Measurements from ENCODE around the gene VSIR. TPM values are rescaled to one million over a fixed set of nuclear protein-coding genes. Genes with fewer than 3 reads are reported as not detected.

VSIR gene
- polyA plus RNA-seq, 1 of the 3 experiments (the other 2 are of a cell fraction), result 11.3 TPM

GRCh38 chr10:71770789-71771188 lies 2.5 kb downstream of the VSIR start:
- Histone ChIP-seq H4K20me1 (ENCODE audit: insufficient read depth) (no peaks in the 10 kb centered on the region), H3K36me3 (replicated peaks in 1 of 2; ENCODE audit: control insufficient read depth in 1 of 2, insufficient read depth in 2 of 2, low read length in 1 of 2) (no peaks in the 10 kb centered on the region), H3K9me2 (no peaks in the 10 kb centered on the region), H3F3A (replicated peaks; ENCODE audit: insufficient read depth) (peaks cover 3% of the 10 kb centered on the region), H3K27ac (ENCODE audit: low read depth in 2 of 2, low read length in 1 of 2) (no peak overlapping the region), H2AFZ (ENCODE audit: low read depth) (no peak overlapping the region), H3K9me3 (no peaks in the 10 kb centered on the region), H3K4me3 (ENCODE audit: low read depth in 2 of 2, low read length in 1 of 2) (no peak overlapping the region), H3K27me3 (ENCODE audit: insufficient read depth) (no peaks in the 10 kb centered on the region), H3K4me1 (ENCODE audit: control insufficient read depth in 1 of 2, insufficient read depth in 2 of 2, low read depth in 1 of 2, low read length in 1 of 2) (peaks cover 22 to 27% of the 10 kb centered on the region in 2 experiments; a peak in 3 of 4 replicates), H3K79me2 (ENCODE audit: insufficient read depth) (no peaks in the 10 kb centered on the region), H3K4me2 (no peak overlapping the region), H3K9ac (no peak overlapping the region)
- ChIA-PET CTCF (interaction anchor here (1.0 kb wide), 1 partner anchor 126 kb away, joined by 3 read pairs; no protein-coding TSS in a partner anchor), POLR2A (no interaction called here)
- WGBS (ENCODE audit: low lambda C conversion rate), result 100% methylated on average over 2 of the region's 3 CpGs
- no peak for DNase-seq
- no peak for TF ChIP-seq GATA2 (CRISPR knock-in tag; IDR thresholded peaks at IDR 0.05)
- TF ChIP-seq EP300 (IDR thresholded peaks at IDR 0.05; ENCODE audit: borderline replicate concordance in 1 of 2, low read depth in 1 of 2, low read length in 1 of 2), result no peak
- TF ChIP-seq MAX (IDR thresholded peaks at IDR 0.05; ENCODE audit: low read depth), result no peak
- TF ChIP-seq, protein P1, sequence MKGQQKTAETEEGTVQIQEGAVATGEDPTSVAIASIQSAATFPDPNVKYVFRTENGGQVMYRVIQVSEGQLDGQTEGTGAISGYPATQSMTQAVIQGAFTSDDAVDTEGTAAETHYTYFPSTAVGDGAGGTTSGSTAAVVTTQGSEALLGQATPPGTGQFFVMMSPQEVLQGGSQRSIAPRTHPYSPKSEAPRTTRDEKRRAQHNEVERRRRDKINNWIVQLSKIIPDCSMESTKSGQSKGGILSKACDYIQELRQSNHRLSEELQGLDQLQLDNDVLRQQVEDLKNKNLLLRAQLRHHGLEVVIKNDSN (IDR thresholded peaks at IDR 0.05; ENCODE audit: borderline replicate concordance, low read depth), result no peak
- no peak for TF ChIP-seq RXRA (IDR thresholded peaks at IDR 0.05; ENCODE audit: borderline replicate concordance, low read depth)
- no peak for TF ChIP-seq JUND (IDR thresholded peaks at IDR 0.05)
- TF ChIP-seq SIN3A (IDR thresholded peaks at IDR 0.05; ENCODE audit: borderline replicate concordance, low read depth, low read length), result no peak
- TF ChIP-seq TEAD4 (IDR thresholded peaks at IDR 0.05; ENCODE audit: borderline replicate concordance, insufficient read depth), result no peak
- no peak for TF ChIP-seq REST (IDR thresholded peaks at IDR 0.05; ENCODE audit: low read depth, low read length)
- TF ChIP-seq, protein P2, sequence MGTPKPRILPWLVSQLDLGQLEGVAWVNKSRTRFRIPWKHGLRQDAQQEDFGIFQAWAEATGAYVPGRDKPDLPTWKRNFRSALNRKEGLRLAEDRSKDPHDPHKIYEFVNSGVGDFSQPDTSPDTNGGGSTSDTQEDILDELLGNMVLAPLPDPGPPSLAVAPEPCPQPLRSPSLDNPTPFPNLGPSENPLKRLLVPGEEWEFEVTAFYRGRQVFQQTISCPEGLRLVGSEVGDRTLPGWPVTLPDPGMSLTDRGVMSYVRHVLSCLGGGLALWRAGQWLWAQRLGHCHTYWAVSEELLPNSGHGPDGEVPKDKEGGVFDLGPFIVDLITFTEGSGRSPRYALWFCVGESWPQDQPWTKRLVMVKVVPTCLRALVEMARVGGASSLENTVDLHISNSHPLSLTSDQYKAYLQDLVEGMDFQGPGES (IDR thresholded peaks at IDR 0.05; ENCODE audit: low read depth, low read length), result no peak
- TF ChIP-seq ELF1 (IDR thresholded peaks at IDR 0.05), result no peak
- no peak for TF ChIP-seq FOSL2 (IDR thresholded peaks at IDR 0.05; ENCODE audit: borderline replicate concordance, low read depth)
- no peak for TF ChIP-seq GABPA (IDR thresholded peaks at IDR 0.05; ENCODE audit: low read depth)
- TF ChIP-seq, protein P3, sequence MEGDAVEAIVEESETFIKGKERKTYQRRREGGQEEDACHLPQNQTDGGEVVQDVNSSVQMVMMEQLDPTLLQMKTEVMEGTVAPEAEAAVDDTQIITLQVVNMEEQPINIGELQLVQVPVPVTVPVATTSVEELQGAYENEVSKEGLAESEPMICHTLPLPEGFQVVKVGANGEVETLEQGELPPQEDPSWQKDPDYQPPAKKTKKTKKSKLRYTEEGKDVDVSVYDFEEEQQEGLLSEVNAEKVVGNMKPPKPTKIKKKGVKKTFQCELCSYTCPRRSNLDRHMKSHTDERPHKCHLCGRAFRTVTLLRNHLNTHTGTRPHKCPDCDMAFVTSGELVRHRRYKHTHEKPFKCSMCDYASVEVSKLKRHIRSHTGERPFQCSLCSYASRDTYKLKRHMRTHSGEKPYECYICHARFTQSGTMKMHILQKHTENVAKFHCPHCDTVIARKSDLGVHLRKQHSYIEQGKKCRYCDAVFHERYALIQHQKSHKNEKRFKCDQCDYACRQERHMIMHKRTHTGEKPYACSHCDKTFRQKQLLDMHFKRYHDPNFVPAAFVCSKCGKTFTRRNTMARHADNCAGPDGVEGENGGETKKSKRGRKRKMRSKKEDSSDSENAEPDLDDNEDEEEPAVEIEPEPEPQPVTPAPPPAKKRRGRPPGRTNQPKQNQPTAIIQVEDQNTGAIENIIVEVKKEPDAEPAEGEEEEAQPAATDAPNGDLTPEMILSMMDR (IDR thresholded peaks at IDR 0.05), result no peak
- TF ChIP-seq RAD21 (IDR thresholded peaks at IDR 0.05; ENCODE audit: low read length), result no peak
- no peak for TF ChIP-seq POLR2AphosphoS5 (IDR thresholded peaks at IDR 0.05; ENCODE audit: low read depth, low read length)
- TF ChIP-seq FOXM1 (IDR thresholded peaks at IDR 0.05; ENCODE audit: low read depth), result no peak
- TF ChIP-seq RCOR1 (IDR thresholded peaks at IDR 0.05; ENCODE audit: low read length), result no peak
